GM21528 (cell line): Measurements from ENCODE around the gene FAM13A.
"Not testable (repeated sequence)": the region's sequence is repeated elsewhere in the genome, so short reads cannot be mapped to it uniquely, and the experiment has no call there.

Source experiments
- ATAC-seq: cut with Tn5 transposase; IDR thresholded peaks from one replicate; pipeline ENCODE4 v1.9.1; 2021; ENCODE audit warnings: mild to moderate bottlenecking, moderate library complexity; ENCODE audit not compliant: unreplicated experiment, low FRiP score

The FAM13A gene

DNA sequence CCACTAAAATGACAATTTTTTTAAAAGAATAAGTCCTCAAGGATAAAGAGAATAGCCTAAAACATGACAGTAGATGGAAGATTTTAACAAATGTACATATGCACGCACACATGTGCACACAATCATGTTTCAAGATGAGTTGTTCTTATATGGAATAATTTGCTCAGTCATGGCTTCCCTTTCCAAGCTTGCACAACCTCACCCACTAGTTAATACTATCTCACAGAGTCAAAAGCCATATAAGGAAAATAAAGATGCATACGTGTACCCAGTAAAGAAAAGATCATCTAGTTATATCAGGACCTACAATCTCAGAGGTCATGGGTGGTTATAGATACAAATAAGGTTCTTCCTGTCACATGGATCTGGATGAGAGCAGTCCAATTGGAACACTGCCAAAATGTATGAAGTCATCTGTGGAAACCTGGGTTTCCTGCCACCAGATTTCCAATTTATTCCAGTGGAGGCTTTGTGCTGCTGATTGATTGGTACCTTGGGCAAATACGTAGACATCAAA lies 56.1 kb downstream of the FAM13A start:
- ATAC-seq: no peak

DNA sequence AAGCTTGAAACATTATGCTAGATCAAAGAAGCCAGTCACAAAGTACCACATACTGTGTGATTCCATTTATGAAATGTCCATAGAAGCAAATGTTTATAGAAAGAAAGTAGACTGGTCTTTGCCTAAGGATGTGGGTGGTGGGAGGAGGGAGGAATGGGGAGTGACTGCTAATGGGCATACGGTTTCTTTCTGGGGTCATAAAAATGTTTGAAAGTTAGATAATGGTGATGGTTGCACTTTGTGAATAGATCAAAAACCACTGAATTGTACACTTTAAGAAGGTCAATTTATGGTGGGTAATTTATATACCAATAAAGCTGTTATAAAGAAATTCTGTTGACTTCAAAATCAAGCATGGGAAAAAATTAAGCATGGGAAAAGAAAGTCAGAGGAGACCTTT lies 56.6 kb downstream of the FAM13A start:
- ATAC-seq: no peak

DNA sequence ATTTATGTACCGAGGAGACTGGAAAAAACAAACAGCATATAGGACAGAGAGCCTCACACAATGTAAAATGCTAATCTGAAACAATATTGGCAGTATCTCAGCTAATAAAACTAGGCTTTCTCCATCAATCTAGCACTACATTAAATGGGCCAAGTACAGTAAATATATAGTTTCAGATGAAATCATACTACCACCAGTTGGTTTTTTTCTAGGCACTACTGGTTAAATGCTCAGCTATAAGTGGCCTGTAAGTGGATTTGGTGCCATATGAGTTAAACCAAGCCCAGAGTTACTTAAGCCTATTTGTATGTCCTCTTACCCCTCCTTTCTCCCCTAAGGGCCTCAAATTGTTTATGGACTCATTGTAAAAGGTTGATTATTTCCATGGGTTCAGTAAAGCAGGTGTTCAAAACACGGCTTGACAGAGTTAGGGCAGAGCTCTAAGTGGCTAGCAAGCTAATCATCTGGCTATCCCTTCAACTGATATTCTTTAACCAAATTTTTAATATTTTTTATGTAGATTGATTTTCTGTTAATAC lies 57.5 kb downstream of the FAM13A start:
- no peak for ATAC-seq

DNA sequence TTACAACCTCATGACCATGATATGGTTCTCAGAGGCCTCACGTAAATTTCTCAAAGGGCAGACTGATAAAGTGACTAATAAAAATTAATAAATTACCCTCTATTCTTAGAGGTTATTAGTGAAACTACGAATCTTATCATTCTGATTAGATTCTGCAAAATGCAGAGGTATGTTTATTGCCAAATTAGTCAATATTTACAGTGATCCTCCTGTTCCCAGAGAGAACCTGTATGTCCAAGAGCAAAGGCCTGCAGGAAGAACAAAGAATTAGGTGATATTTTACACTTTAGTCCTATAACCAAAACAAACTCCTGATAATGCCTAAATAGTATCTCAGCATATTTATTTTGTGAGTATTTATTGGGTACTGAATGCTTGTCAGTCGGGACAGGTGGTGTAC lies 58.1 kb downstream of the FAM13A start:
- ATAC-seq: no peak

DNA sequence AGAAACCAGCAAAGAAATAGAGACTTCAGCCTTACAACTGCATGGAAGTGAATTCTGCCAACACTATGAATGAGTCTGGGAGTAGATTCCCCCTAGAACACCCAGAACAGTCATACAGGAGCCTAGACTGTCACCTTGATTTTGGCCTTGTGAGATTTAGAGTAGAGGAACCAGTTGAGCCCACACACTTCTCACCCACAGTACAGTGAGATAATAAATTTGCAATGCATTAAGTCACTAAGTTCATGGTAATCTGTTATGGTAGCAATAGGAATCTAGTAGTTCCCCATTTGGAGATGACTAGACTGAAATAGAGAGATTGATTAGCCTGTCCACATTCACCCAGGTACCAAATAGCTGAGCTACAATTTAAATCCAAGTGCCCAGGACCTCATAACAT lies 59.0 kb downstream of the FAM13A start:
- no peak for ATAC-seq

DNA sequence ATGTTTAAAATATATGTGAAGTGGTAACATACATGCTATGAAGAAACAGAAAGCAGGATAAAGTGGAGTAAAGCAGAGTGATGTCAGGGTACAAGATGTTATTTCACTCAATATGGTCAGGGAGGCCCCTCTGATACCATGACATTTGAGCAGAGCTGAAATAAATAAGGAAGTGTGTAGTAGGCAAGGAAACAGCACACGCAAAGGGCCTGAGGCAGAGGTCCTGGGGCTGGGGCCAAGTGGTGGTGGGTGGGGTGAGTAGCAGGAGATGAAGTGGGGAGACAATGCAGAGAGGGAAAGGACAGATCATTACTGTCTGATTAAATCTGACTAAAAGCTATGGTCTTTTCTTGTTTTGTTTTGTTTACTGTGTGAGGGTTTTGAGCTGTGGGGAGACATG lies 61.1 kb downstream of the FAM13A start:
- no peak for ATAC-seq

DNA sequence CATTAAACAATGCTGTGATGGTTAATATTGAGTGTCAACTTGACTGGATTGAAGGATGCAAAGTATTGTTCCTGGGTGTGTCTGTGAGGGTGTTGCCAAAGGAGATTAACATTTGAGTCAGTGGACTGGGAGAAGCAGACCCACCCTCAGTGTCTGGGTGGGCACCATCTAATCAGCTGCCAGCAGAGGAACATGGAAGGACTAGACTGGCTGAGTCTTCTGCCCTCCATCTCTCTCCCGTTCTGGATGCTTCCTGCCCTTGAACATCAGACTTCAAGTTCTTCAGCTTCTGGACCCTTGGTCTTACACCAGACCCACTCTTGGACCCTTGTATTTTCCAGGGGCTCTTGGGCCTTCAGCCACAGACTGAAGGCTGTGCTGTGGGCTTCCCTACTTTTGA lies 61.7 kb downstream of the FAM13A start:
- not testable (repeated sequence) for ATAC-seq

DNA sequence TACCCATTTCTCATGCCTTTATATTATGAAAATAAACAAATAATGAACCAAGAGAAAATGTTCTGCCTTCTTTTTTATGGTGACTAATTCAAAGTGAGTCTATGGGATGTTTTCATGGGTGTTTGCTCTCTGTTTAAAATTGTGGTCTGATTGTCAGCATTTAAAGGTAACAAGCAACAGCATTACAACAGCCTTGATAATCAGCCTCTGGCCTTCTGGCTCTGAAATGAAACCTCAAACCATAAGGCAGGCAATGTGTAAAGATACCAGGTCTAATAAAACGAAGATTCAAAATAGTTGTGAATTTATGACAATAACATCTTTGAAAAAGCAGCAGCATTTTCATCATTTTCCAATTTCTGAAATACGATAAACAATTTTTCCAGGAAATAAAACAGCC lies 63.7 kb downstream of the FAM13A start:
- no peak for ATAC-seq

DNA sequence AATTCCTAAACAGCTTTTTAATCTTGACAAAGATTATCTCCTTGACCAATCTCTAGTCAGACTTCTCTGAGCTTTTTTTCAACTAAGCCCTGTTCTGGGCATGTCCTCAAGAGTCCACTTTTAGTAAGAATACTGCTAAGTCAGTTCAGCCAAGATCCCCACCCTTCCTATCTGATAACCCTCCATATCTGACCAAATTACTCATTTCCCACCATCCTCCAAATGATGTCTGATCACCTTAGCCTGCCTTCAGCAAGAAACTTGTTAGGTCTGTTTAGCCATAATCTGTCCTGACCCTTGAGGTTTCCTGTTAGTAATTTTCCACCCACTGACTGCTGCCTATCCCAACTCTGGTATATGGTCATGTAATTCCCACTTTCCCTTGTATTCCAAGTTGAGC lies 65.2 kb downstream of the FAM13A start:
- ATAC-seq: no peak

DNA sequence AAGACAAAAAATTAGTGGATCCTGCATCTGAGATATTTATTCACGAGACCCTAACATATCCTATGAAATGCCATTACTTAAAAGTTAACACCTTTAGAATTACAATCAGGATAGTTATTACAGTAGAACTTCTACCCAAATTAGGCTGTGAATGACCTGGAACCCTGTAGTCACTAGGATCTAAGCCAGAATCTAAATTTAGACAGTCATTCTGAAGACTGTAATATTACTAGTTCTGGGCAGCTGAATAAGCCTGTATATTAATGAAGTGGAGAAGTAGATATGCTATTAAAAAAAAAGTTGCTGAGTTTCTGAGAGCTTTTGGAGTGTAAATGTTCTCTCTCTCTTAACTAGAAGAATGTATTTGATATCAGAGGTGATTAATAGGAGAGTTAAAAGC lies 67.0 kb downstream of the FAM13A start:
- ATAC-seq: no peak

DNA sequence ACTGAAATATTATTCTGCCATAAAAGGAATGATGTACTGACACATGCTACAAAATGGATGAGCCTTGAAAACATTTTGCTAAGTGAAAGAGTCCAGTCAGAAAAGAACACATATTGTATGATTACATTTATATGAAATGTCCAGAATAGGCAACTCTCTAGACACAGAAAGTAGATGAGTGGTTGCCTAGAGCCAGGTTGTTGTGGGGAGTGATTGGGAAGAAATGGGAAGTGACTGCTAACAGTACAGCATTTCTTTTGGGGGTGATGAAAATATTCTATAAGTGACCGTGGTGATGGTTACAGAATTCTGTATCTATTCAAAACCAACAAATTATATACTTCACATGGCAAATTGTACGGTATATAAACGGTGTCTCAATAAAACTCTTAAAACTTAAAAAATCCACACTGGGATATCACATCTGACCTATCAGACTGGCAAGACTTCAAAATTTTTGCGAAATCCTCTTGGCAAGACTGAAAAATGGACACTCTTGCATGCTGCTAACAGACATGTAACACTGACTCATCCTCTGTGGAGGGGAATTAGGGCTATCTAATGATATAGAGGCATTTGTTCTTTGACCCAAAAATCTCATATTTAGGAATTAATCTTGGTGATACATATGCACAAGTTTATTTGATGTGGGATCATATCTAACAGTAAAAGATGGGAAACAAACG lies 71.8 kb downstream of the FAM13A start:
- no peak for ATAC-seq

DNA sequence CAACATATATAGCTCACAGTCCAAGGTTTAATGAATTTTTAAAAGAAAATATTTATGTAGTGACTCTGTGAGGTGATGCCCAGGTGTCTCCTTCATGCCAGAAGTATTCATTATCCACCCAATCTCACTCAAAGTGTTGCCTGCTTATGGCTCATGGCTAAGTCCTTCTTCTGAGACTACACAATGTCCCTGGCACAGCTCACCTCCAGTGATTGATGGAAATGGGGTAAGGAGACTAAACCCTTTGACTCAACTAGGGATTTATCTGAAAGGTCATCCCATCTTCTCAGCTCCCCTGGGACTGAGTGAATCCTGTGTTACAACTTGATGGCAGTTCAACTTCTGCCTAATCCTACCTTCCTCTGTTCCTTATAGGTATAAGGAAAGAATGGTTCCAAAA lies 74.2 kb downstream of the FAM13A start:
- no peak for ATAC-seq

DNA sequence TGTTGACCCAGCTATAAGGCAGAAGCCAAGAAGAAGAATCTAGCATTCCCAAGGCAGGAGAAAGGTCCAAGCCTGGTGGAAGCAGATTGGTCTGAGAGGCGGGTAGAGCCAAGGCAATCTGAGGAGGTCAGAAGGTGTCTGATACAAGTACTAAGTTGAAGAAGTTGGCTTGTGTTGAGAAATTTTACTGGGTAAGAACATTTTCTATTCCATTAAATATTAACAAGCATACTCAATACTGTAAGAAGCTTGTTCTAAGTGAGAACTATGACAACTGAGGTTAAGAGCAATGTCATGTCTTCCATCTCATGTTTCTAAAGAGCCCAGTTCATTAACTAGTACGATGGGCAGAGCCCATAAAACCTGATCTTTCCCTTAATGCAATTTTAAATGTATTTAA lies 75.0 kb downstream of the FAM13A start:
- peak; percentile 81 for ATAC-seq

DNA sequence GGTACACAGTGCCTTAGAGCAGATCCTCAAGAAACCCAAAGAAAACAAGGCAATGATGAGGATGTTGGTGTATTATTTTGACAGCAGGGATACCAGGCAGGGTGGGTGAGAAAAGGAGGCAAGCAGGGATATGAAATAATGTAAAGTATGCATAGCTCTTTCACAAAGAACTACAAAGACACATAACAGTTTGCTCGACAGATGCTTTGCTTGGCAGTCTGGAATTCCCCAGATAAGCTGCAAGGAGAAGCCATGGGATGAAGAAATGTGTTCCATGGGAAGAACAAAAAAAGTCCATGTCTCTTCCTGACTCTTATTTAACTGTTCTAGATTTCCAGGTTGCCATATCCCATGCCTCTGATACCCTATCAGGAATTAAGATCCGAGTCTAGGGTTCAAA lies 75.4 kb downstream of the FAM13A start:
- no peak for ATAC-seq

DNA sequence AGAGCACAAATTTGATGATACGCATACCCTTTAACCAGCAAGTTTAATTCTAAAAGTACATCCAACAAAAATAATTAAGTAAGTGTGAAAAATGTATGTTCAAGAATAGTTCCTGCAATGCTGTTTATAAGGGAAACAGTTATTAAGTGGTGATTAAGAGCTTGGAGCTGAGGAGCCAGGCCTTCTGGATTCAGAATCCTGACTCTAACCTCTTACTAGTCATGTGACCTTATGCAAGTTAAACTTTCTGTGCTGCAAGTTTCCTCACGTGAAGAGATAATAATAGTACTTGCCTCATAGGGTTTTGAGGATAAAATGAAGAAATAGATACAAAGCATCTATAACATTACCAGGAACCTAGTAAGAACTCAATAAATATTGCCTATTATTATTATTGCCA lies 77.7 kb downstream of the FAM13A start:
- ATAC-seq: no peak

DNA sequence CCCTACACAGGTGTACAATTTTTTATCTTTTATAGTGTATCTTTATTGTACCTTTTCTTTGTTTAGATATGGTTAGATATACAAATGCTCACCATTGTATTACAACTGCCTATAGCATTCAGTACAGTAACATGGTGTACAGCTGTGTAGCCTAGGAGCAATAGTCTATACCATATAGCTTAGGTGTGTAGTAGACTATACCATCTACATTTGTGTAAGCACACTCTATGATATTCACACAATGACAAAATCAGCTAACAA lies 80.3 kb downstream of the FAM13A start:
- no peak for ATAC-seq

DNA sequence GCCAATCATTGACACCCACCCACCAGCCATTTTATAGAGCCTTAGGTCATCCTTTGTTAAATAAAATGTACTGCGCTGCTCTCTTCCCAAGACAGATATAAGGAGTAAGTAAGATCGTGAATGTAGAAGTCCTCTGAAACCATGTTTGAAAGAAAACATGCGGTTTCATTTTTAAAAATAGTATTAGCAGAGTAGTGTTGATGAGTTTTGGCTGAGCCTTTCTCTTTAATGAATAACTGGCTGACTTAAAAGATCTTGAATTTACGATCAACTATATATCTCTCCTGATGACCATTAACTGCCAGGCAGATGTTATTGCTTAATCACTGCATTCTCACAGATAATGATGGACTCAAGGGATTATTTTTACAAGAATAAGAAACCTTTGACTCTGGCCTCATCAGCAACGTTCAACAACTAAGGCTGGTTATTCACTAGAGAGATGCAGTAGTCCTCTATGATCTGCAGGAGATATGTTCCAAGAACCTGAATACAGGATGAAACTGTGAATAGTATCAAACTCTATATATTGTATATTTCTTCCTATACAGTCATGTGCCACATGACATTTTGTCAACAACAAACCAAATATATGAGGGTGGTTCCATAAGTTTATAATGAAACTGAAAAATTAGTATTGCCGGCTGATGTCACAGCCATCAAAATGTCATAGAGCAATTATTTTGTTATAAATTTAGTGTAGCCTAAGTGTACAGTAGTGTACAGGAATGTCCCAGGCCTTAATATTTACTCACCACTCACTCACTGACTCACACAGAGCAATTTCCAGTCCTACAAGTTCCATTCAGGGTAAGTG lies 80.8 kb downstream of the FAM13A start:
- no peak for ATAC-seq

DNA sequence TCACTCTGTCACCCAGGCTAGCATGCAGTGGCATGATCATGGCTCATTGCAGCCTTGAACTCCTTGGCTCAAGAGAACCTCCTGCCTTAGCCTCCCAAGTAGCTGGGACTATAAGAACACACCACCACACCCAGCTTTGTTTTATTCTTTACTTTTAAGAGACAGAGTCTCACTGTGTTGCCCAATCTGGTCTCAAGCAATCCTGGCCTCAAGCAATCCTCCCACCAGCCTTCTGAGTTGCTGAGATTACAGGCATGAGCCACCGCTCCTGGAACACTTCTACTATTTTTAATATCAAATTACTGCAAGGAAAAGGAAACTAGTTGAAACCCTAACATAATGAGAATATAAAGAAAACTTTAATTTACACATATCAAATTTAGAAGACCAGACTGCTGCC lies 85.4 kb downstream of the FAM13A start:
- ATAC-seq: no peak

DNA sequence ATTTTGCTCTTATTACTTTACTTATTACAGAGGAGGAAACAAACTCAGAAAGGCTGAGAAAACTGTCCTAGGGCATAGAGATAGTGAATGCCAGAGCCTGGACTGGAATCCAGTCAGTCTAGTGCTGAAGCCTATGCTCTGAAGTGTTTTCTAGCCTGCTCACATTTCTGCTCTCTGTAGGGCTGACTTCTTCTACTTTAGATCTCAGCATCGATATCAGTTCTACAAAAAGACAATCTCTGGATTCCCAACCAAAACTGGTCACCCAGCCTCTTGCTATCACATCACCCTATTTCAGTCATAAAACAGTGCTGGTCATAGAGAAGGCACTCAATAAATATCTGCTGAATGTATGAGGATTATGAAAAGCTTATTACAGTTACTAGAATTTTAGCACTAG lies 87.2 kb downstream of the FAM13A start:
- no peak for ATAC-seq

DNA sequence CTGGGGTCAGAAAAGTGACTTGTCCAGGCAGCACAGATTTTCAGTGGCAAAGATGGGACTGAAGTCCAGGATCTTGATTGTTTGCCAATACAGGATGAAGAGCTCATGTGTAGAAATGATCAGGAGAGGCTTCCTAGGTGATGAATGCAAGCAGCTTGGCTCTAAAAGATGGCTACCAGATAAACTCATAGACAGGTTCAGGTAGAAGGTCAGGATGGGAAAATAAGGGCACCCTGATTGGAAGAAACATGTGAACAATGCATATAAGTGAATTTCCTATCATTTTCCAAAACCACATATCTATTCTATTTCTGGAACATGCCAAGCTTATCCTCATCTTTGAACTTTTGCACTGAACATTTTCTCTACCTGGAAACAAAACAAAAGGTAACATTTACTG lies 87.7 kb downstream of the FAM13A start:
- no peak for ATAC-seq

DNA sequence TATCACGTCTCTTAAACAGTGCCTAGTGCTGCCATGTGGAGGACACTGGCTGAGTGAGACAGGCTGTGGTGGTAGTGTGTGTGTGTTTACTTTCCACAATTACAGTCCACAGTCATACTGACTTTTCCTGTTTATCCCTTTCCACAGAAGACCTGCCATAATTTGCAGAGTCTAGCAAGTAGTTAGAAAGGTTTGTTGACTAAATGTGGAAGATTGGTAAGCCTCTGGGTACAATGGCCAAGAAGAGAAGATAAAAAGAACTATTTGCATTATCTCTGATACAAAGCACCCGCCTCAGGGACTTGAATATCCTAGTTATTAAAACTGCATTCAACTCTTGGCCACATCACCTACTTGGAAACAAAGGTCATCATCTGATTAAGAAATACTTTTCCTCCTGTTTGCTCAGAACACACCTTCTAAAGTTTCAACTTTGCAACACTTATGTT lies 89.1 kb downstream of the FAM13A start:
- no peak for ATAC-seq

DNA sequence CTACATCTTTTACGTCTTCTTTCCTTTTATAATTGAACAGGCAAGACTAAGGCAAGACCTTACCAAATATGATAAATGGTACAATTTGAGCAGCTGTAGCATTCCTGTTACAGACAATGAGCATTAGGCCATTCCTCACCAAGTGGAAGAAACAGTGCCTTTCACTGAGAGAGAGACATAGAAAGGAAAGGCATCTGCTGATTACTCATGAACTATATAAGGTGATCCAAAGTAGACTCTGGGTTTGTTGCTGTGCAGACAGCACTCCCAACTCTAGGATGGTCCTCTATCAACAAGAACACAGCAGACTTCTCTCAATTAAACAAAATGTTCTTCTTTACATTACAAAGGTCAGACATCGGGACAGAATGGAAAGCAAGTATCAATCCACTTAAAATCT lies 91.9 kb downstream of the FAM13A start:
- no peak for ATAC-seq
